IPS-NIHi7 (cell line): ENCODE results near the gene TRA2A.
"Not testable (repeated sequence)": the region's sequence is repeated elsewhere in the genome, so short reads cannot be mapped to it uniquely, and the experiment has no call there.

Experiments
- DNase-seq: peaks from one replicate; pipeline ENCODE4 v3.0.0; 2012; ENCODE audit warnings: mixed read lengths; ENCODE audit errors: extremely low spot score

TRA2A gene

DNA sequence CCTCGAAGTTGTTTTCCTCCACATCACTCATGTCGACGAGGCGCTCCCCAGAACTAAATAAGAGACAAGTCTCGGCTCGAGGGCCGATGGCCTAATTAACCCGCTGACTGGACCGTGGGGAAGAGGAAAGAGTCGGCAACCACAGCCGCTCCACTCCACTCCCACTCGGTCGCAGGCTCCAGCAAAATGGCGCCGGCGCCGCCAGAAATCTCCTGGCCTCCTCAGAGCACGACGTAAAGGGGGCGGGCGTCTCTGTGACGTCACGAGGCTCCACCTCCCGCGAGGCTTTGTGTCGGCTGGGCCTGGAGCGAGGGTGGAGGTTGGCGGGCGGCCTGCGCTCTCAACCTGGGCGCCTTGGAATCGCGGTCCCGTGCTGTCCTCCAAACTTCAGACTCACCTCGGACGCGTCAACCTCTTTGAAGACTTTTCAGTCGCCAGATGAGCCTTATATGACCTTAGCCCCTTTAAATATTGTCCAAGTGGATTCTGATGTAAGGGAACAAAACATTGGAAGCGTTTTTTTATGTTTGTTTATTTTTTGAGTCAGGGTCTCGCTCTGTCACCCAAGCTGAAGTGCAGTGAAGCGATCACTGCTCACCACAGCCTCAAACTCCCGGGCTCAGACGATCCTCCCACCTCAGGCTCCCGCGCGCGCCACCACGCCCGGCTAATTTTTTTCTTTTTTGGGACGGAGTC, at the start of gene TRA2A:
Gene TRA2A, minus strand, starts transcription at position 188 of the 696 bp plus-strand sequence. Its CDS starts 157 bp downstream, at position 31.
- peak; percentile 95 for DNase-seq

- DNase-seq: peak; percentile 84
Measured at GRCh38 chr7:23570592-23571200, 38.9 kb upstream of the TRA2A start.

DNA sequence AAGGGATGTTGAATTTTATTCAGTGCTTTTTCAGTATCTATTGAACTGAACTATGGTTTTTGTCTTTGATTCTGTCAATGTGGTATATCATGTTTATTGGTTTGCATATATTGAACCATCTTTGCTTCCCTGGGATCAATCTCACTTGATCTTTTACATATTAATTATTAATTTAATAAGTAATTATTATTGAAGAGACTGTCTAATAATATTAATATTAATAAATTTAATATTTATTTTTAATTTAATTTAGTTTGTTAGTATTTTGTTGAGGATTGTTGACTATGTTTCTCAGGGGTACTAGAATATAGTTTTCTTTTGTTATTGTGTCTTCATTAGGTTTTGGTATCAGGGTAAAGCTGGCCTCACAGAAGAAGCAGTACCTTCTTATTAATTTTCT, 26.5 kb upstream of the TRA2A start:
- no peak for DNase-seq

DNA sequence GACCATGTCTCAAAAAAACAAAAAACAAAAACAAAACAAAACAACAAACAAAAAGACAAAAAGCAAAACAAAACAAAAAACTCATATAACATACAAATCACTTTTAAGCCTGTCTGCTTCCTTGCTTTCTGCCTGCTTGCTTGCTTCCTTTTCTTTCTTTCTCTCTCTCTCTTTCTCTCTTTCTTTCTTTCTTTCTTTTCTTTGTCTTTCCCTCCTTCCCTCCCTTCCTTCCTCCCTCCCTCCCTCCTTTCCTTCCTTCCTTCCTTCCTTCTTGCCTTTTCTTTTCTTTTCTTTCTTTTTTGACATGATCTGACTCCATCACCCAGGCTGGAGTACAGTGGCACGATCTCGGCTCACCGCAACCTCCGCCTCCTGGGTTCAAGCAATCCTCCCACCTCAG, 15.9 kb upstream of the TRA2A start:
- DNase-seq: no peak

- peak; percentile 89 for DNase-seq
Measured at GRCh38 chr7:23546897-23547572, 15.3 kb upstream of the TRA2A start.

DNA sequence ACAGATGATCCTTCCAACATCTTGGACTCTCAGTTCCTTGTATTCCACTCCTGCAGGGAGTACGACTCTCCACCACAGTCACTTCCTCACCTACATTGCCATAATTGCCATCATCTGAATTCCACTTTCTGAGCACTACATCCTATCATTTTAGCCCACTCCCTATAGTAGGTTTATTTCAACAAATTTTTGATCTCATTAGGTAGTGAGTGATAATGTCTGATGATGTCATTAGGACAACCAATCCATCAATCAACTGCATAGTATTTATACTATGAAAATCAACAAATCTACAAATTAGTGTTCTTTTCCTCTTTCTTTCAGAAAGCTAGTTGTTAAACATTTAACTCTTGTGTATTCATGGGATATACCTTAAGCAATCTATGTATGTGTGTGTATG, 13.7 kb upstream of the TRA2A start:
- no peak for DNase-seq

DNA sequence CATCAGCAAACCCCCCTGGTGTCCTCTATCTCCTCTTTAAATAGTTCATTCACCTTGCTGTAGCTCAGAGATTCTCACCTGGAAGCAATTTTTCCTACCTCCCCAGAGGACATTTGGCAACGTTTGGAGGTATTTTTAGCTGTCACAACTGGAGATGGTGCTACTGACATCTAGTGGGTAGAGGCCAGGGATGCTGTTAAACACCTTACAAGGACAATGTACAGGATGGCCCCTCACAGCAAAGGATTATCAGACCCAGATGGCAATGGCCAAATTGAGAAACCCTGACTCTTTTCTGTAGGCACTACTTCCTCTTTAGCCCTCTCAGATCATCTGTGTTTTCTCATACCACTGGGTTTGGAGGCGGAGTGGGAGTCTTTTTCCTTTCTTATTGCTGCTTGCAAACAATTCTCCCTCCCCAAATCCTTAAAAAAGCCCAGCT, 13.2 kb upstream of the TRA2A start:
- peak; percentile 45 for DNase-seq

DNA sequence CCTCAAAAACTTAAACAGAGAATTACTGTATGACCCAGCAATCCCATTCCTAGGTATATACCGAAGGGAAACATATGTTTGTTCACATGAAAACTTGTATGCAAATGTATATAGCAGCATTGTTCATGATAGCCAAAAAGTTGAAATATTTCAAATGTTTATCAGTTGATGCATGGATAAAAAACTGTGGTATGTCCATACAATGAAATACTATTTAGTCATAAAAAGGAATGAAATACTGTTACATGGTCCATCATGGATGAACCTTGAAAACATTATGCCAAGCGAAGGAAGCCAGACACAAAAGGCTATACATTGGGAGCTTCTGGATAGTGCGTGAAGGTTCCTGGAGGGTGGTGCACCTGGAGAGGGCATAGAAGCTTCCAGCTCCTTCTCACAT, 11.0 kb upstream of the TRA2A start:
- no peak for DNase-seq

GRCh38 chr7:23539494-23539907, 7.7 kb upstream of the TRA2A start:
- no peak for DNase-seq

GRCh38 chr7:23538301-23538700, 6.5 kb upstream of the TRA2A start:
- no peak for DNase-seq

DNA sequence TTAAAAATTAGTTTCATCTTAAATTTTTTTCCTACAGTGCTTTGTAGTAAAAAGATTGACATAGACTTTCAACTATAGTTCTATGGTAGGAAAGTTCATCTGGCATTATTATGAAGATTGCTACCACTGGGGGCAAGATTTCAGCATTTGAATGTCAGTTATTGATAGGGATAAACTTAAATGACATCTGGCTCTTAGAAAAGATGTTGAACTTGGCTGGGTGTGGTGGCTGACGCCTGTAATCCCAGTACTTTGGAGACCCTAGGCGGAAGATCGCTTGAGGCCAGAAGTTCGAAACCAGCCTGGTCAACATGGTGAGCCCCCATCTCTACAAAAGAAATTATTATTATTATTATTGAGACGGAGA, 1.4 kb upstream of the TRA2A start:
- DNase-seq: no peak

- DNase-seq: no peak
Measured at GRCh38 chr7:23532490-23533237, 883 bp upstream of the TRA2A start.

GRCh38 chr7:23531050-23531793, 559 bp downstream of the TRA2A start:
- DNase-seq: peak; percentile 59

GRCh38 chr7:23530405-23530804, 1.4 kb downstream of the TRA2A start:
- DNase-seq: peak; percentile 13

DNA sequence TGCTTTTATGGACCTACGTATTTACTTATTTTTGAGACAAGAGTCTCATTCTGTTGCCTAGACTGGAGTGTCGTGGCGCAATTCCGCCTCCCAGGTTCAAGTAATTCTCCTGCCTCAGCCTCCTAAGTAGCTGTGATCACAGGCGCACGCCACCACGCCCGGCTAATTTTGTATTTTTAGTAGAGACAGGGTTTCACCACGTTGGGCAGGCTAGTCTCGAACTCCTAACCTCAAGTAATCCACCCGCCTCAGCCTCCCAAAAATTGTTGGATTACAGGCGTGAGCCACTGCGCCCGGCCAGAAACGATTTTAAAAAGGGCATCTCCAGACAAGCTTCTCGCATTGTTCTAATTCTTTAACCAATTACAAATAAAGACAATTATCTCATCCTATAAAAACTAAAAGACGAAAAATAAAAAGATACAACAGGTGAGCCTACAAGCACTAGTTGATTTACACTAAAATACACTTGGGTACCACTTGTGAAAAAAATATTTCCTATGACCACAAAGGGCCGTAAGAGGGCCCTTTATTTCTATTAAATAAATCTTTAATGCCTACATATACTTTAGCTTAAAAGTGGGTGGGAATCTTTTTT, 2.4 kb downstream of the TRA2A start:
- no peak for DNase-seq

- not testable (repeated sequence) for DNase-seq
Measured at GRCh38 chr7:23525611-23526010, 6.2 kb downstream of the TRA2A start.

- no peak for DNase-seq
Measured at GRCh38 chr7:23524473-23524872, 7.3 kb downstream of the TRA2A start.

DNA sequence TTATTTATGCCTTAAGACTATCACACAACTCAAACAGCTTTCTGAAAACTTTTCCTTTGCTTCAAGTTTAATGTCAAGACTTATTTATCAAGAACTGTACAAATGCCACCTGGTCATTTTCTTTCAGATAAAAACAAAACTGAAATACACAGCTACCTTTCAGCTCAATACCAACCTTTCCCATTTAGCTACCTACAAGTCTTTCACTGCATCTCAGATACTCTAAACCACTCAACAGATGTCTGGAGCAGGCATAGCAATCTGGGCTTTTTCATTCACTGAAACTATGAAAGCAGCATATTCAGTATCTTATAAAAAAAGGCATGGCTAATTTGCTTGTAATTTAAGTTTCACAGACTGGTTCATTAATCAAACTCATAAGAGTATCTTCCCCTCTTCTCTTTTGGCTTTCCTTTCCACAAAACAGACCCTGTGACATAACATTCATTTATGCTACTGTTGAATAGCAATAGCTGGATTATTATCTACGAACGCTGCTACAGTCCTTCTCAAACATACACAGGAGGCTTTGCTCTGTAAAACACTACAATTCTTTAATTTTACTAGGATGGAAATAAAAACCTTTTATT, 8.2 kb downstream of the TRA2A start:
- no peak for DNase-seq

GRCh38 chr7:23520582-23520981, 11.2 kb downstream of the TRA2A start:
- DNase-seq: no peak

- DNase-seq: no peak
Measured at GRCh38 chr7:23514755-23515154, 17.0 kb downstream of the TRA2A start.

DNA sequence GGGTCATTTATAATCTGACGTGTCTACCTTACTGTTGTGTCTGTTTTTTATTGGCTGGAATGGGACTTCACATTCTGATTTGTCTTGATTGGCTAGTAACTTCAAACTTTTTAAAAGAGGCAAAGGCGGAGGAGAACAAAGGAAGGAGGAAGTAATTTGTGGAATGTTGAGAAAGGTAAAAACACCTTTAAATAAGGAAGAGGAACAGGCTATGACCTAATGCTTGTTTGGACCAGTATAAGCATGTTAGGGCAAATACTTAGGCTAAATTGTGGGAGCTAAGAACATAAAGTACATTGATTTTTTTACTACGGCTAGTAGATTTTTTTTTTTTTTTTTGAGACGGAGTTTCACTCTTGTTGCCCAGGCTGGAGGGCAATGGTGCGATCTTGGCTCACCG, 18.0 kb downstream of the TRA2A start:
- not testable (repeated sequence) for DNase-seq
